H1 (cell line): ENCODE data around the gene AMHR2. TPM values are rescaled to one million over a fixed set of nuclear protein-coding genes. Genes with fewer than 3 reads are reported as not detected.

Experiments
- CTCF ChIA-PET: fragments of 300-600 bp; sonication (Branson Sonifier 250); formaldehyde crosslinking; loops from one replicate; lab custom pipeline; 2021; ENCODE audit not compliant: partially characterized antibody; lab: Charles Lee
- POLR2A ChIA-PET: fragments of 300-600 bp; sonication (Branson Sonifier 250); formaldehyde crosslinking; loops from one replicate; lab custom pipeline; 2021; ENCODE audit warnings: inconsistent platforms; ENCODE audit not compliant: partially characterized antibody; lab: Charles Lee
- DNase-seq, 2 experiments: peaks; one replicate each; pipeline versions ENCODE4 v3.0.0 to v3.0.0-alpha.2; 2010 to 2022; ENCODE audit warnings: low spot score in 2 of 2, low read depth in 1 of 2, mixed read lengths in 1 of 2
- FAIRE-seq: peaks from 2 replicates; lab custom pipeline; 2011; peaks lifted over from hg19 to GRCh38; lab: Jason Lieb, UNC
- H2AFZ ChIP-seq: 2 replicates; pipeline ENCODE4 v1.8.1; 2012; ENCODE audit warnings: low read length, inconsistent platforms
- H2AK5ac ChIP-seq: 2 replicates; pipeline ENCODE4 v1.6.1; 2013; ENCODE audit warnings: low read depth, low read length
- H2BK120ac ChIP-seq: replicated peaks from 2 replicates; pipeline ENCODE3; 2013; ENCODE audit warnings: low read depth, low read length, inconsistent platforms
- H2BK12ac ChIP-seq: 2 replicates; pipeline ENCODE4 v1.6.1; 2013; ENCODE audit warnings: low read depth, low read length
- H2BK15ac ChIP-seq: 2 replicates; pipeline ENCODE4 v1.6.1; 2013; ENCODE audit warnings: low read length
- H2BK20ac ChIP-seq: 2 replicates; pipeline ENCODE4 v1.6.1; 2013; ENCODE audit warnings: low read length
- H2BK5ac ChIP-seq: 2 replicates; pipeline ENCODE4 v1.6.1; 2013; ENCODE audit warnings: low read depth, low read length
- H3K14ac ChIP-seq: 2 replicates; pipeline ENCODE4 v1.6.1; 2013; ENCODE audit warnings: inconsistent platforms; ENCODE audit not compliant: insufficient read length
- H3K18ac ChIP-seq: 2 replicates; pipeline ENCODE4 v1.6.1; 2013; ENCODE audit warnings: low read length; ENCODE audit errors: extremely low read depth
- H3K23ac ChIP-seq: 2 replicates; pipeline ENCODE4 v1.6.1; 2013; ENCODE audit warnings: inconsistent platforms; ENCODE audit not compliant: insufficient read length
- H3K23me2 ChIP-seq: 2 replicates; pipeline ENCODE4 v1.6.1; 2013; ENCODE audit warnings: low read depth, low read length
- H3K27ac ChIP-seq: 2 replicates; pipeline ENCODE4 v1.6.1; 2011; ENCODE audit warnings: low read depth, low read length, inconsistent platforms
- H3K27me3 ChIP-seq, 4 experiments: replicated peaks in 1 of 4; 1 replicate in 1 of 4; 2 replicates in 3 of 4; pipeline versions ENCODE4 v1.6.1 to v1.8.1; 2011 to 2013; ENCODE audit warnings: low read length in 3 of 4, mild to moderate bottlenecking in 3 of 4, inconsistent platforms in 2 of 4, mixed read lengths in 2 of 4, moderate library complexity in 1 of 4; ENCODE audit not compliant: control insufficient read depth in 3 of 4, insufficient read depth in 3 of 4; ENCODE audit errors: extremely low read depth in 1 of 4
- H3K36me3 ChIP-seq, 4 experiments: 2 replicates each; pipeline versions ENCODE4 v1.6.1 to v1.8.1; 2011 to 2013; ENCODE audit warnings: mild to moderate bottlenecking in 4 of 4, low read length in 3 of 4, moderate library complexity in 2 of 4, control low read depth in 1 of 4, inconsistent platforms in 1 of 4; ENCODE audit not compliant: insufficient read depth in 4 of 4, control insufficient read depth in 2 of 4
- H3K4ac ChIP-seq: replicated peaks from 2 replicates; pipeline ENCODE3; 2013; ENCODE audit warnings: low read length, low read depth, mixed read lengths, inconsistent platforms; ENCODE audit not compliant: insufficient read length
- H3K4me1 ChIP-seq, 4 experiments: replicated peaks in 1 of 4; 1 replicate in 1 of 4; 2 replicates in 3 of 4; pipeline versions ENCODE4 v1.6.1 to v1.8.1; 2011 to 2013; ENCODE audit warnings: low read length in 3 of 4, inconsistent platforms in 2 of 4, mixed read lengths in 1 of 4; ENCODE audit not compliant: insufficient read depth in 4 of 4, control insufficient read depth in 3 of 4
- H3K4me2 ChIP-seq, 2 experiments: 2 replicates each; pipeline versions ENCODE4 v1.6.1 to v1.8.1; 2011 to 2013; ENCODE audit warnings: low read depth in 2 of 2, low read length in 2 of 2, control low read depth in 1 of 2, inconsistent platforms in 1 of 2, mild to moderate bottlenecking in 1 of 2; ENCODE audit not compliant: insufficient read depth in 1 of 2
- H3K4me3 ChIP-seq, 4 experiments: fragments of 200-600, 300-600 bp in 1 of 4; sonication (generic), shearing (Covaris generic), sonication (Bioruptor Twin) in 1 of 4; 2 replicates each; pipeline versions ENCODE4 v1.5.1 to v1.8.1; 2011 to 2016; ENCODE audit warnings: low read length in 4 of 4, low read depth in 3 of 4, control low read depth in 2 of 4, inconsistent platforms in 2 of 4, mild to moderate bottlenecking in 2 of 4, mixed read lengths in 1 of 4, moderate library complexity in 1 of 4; ENCODE audit not compliant: insufficient read depth in 2 of 4; ENCODE audit errors: extremely low read depth in 1 of 4
- H3K56ac ChIP-seq: replicated peaks from 2 replicates; pipeline ENCODE3; 2013; ENCODE audit warnings: low read depth, mild to moderate bottlenecking, mixed read lengths, low read length, inconsistent platforms; ENCODE audit not compliant: insufficient read length
- H3K79me1 ChIP-seq: 2 replicates; pipeline ENCODE4 v1.6.1; 2013; ENCODE audit warnings: low read depth, low read length, control low read depth
- H3K79me2 ChIP-seq, 2 experiments: 2 replicates each; pipeline versions ENCODE4 v1.6.1 to v1.8.1; 2012 to 2013; ENCODE audit warnings: low read length in 2 of 2, mild to moderate bottlenecking in 2 of 2, inconsistent platforms in 1 of 2; ENCODE audit not compliant: insufficient read depth in 2 of 2, control insufficient read depth in 1 of 2
- H3K9ac ChIP-seq, 4 experiments: replicated peaks in 1 of 4; 1 replicate in 1 of 4; 2 replicates in 3 of 4; pipeline versions ENCODE4 v1.6.1 to v1.8.1; 2011 to 2013; ENCODE audit warnings: low read depth in 3 of 4, low read length in 3 of 4, control low read depth in 2 of 4, mild to moderate bottlenecking in 2 of 4, moderate library complexity in 2 of 4, inconsistent platforms in 1 of 4; ENCODE audit errors: extremely low read depth in 1 of 4
- H3K9me3 ChIP-seq, 2 experiments: 2 replicates each; pipeline versions ENCODE4 v1.6.1 to v1.8.1; 2012 to 2013; ENCODE audit warnings: mild to moderate bottlenecking in 2 of 2, moderate library complexity in 2 of 2, control low read depth in 1 of 2, inconsistent platforms in 1 of 2, low read depth in 1 of 2, low read length in 1 of 2, mixed read lengths in 1 of 2; ENCODE audit not compliant: insufficient read depth in 2 of 2
- H4K20me1 ChIP-seq, 2 experiments: replicated peaks in 1 of 2; 2 replicates each; pipeline versions ENCODE3 to v1.8.1; 2011 to 2013; ENCODE audit warnings: inconsistent platforms in 2 of 2, low read length in 2 of 2, mild to moderate bottlenecking in 1 of 2; ENCODE audit not compliant: insufficient read depth in 2 of 2, control insufficient read depth in 1 of 2
- H4K5ac ChIP-seq: 2 replicates; pipeline ENCODE4 v1.6.1; 2013; ENCODE audit warnings: low read length, low read depth, mixed read lengths, inconsistent platforms; ENCODE audit not compliant: insufficient read length
- H4K8ac ChIP-seq: 2 replicates; pipeline ENCODE4 v1.8.0; 2013; ENCODE audit warnings: mild to moderate bottlenecking, moderate library complexity, low read length, inconsistent platforms; ENCODE audit not compliant: insufficient read depth; ENCODE audit errors: extremely low read depth
- H4K91ac ChIP-seq: replicated peaks from 2 replicates; pipeline ENCODE3; 2013; ENCODE audit warnings: low read length, mixed read lengths, inconsistent platforms; ENCODE audit not compliant: insufficient read length
- ASH2L ChIP-seq: fragments of 200-600, 300-600 bp; sonication (generic); IDR thresholded peaks from one replicate; pipeline ENCODE4 v1.7.1; 2017; ENCODE audit warnings: low read length
- ATF3 ChIP-seq: IDR thresholded peaks from 2 replicates; pipeline ENCODE4 v1.6.1; 2011; ENCODE audit warnings: low read depth, mild to moderate bottlenecking, low read length; ENCODE audit not compliant: insufficient read depth
- POLR2A ChIP-seq, 2 experiments: IDR thresholded peaks; 1 replicate in 1 of 2; 2 replicates in 1 of 2; pipeline ENCODE4 v1.6.1; 2011; ENCODE audit warnings: low read depth in 2 of 2, low read length in 2 of 2, mild to moderate bottlenecking in 2 of 2; ENCODE audit errors: control extremely low read depth in 1 of 2
- SIX5 ChIP-seq: IDR thresholded peaks from 2 replicates; pipeline ENCODE4 v1.6.1; 2011; ENCODE audit warnings: mild to moderate bottlenecking, low read depth, low read length
- WGBS, 2 experiments: shearing (Covaris generic) in 1 of 2; methylation state at CpG; one replicate each; pipeline versions ENCODE4 v1.1.6 to v1.1.7; 2013 to 2015; ENCODE audit warnings: low lambda C conversion rate in 2 of 2, mixed read lengths in 2 of 2, inconsistent platforms in 1 of 2, low coverage in 1 of 2, missing lambda C conversion rate in 1 of 2; ENCODE audit not compliant: insufficient replicate concordance in 2 of 2, insufficient coverage in 1 of 2, insufficient read length in 1 of 2; ENCODE audit errors: extremely low coverage in 1 of 2, missing lambda C conversion rate in 1 of 2; 5-methylcytosine and 5-hydroxymethylcytosine counted together
- polyA plus RNA-seq, 7 experiments: library from polyadenylated mRNA; depleted of rRNA in 3 of 7; stranded (reverse) in 5 of 7; unstranded in 2 of 7; fragments of >200 nt in 5 of 7; fragments of 200-250 nt in 2 of 7; gene quantifications; 1 replicate in 5 of 7; 2 replicates in 1 of 7; 4 replicates in 1 of 7; pipeline versions ENCODE4 v1.2.1 to v1.2.3, GENCODE V29; 2011 to 2013; ENCODE audit warnings: missing spikeins in 2 of 7, mixed read lengths in 2 of 7
- total RNA-seq: library from RNA; stranded (reverse); fragmentation: NEBNext Ultra II Directional; extraction: Animal tissue kit (Norgen Biotek cat#: 25700); gene quantifications from 2 replicates; pipeline ENCODE4 v1.2.1, GENCODE V29; 2021

Gene AMHR2
- total and polyA plus RNA-seq, 2 of the 8 experiments (the other 6 are each of a cell fraction or from before 2014, with no cell fraction given), result 0.29 to 0.35 TPM

- Histone ChIP-seq H2BK12ac (no peak overlapping the region), H3K9ac (no peak overlapping the region), H3K79me1 (peaks cover 7% of the 10 kb centered on the region), H3K18ac (no peak overlapping the region), H3K4me1 (peaks cover 0 to 3% (median 0%) of the 10 kb centered on the region in 4 experiments; a peak in 2 of 7 replicates), H2BK15ac (no peak overlapping the region)
- TF ChIP-seq ASH2L, result no peak
- TF ChIP-seq SIX5, result no peak
- no peak for TF ChIP-seq ATF3
- TF ChIP-seq POLR2A (IDR thresholded peaks at IDR 0.05; ENCODE audit: control extremely low read depth in 1 of 2, low read depth in 2 of 2, low read length in 2 of 2), result peak in 1 of 2 experiments; percentile 57; a peak in 1 of 3 replicates
- TF ChIP-seq, all 59 proteins: peak for 1
- Histone ChIP-seq H3K4me2 (no peak overlapping the region), H4K5ac (no peak overlapping the region), H3K27ac (no peak overlapping the region), H3K27me3 (no peaks in the 10 kb centered on the region), H3K4me3 (no peak overlapping the region), H3K23me2 (no peaks in the 10 kb centered on the region; the same call in 1 of the 2 replicates), H2BK120ac (no peak overlapping the region), H3K9me3 (no peaks in the 10 kb centered on the region), H3K23ac (no peak overlapping the region), H2BK5ac (no peak overlapping the region), H4K8ac (no peak overlapping the region), H3K36me3 (peaks cover 84 to 100% (median 93%) of the 10 kb centered on the region in 4 experiments), H3K56ac (no peak overlapping the region), H4K20me1 (peaks cover 36 to 40% of the 10 kb centered on the region in 2 experiments), H2BK20ac (no peak overlapping the region), H3K79me2 (peaks cover 0 to 63% of the 10 kb centered on the region in 2 experiments; a peak in 2 of 4 replicates), H3K4ac (no peak overlapping the region), H4K91ac (no peak overlapping the region), H2AFZ (no peak overlapping the region), H3K14ac (no peak overlapping the region), H2AK5ac (no peak overlapping the region)
- POLR2A ChIA-PET, result interaction anchor here (0.6 to 67.0 kb wide), 7 partner anchors 0 to 259 kb away, joined by 3 to 3397 read pairs (median 4); partner anchors contain the start of genes MAP3K12, NPFF, PCBP2 and PRR13
- DNase-seq (no peak), FAIRE-seq (no peak)
- CTCF ChIA-PET, result interaction anchor here (0.6 to 2.0 kb wide), 5 partner anchors 8 to 15 kb away, joined by 3 to 6 read pairs (median 3); no protein-coding TSS in a partner anchor
- WGBS, 2 experiments, result 100% methylated on average over 2 of the region's 2 CpGs; no CpG with 5 or more reads in 1 of the 2 experiments
Observed at GRCh38 chr12:53467880-53468279, 44.2 kb downstream of the AMHR2 start.
